Psoas muscle (tissue), 8 donors: Measurements from ENCODE around the gene CACNA1A. TPM values are rescaled to one million over a fixed set of nuclear protein-coding genes. Genes with fewer than 3 reads are reported as not detected.
A peak's percentile ranks its signal among the peaks of the same experiment; 100 is the strongest.

Source experiments
- ATAC-seq, 4 donors: fragments of 200-7000 bp; cut with Tn5 transposase; one replicate each; pipeline ENCODE4 v1.9.1; 2020; ENCODE audit warnings: moderate library complexity in 3 of 4, mild to moderate bottlenecking in 2 of 4
- DNase-seq, 2 donors: peaks; one replicate each; pipeline ENCODE4 v3.0.0-alpha.2; 2020
- H3K27ac ChIP-seq: fragments of 200-600 bp; one replicate; pipeline ENCODE4 v1.8.0; 2022
- H3K27me3 ChIP-seq, 3 donors: fragments of 200-600 bp in 1 of 3; one replicate each; pipeline versions ENCODE4 v1.6.1 to v1.8.0; 2013 to 2022; ENCODE audit warnings: low read length in 2 of 3, mild to moderate bottlenecking in 2 of 3, moderate library complexity in 1 of 3; ENCODE audit not compliant: insufficient read depth in 3 of 3
- H3K36me3 ChIP-seq, 2 donors: fragments of 200-600 bp in 1 of 2; one replicate each; pipeline versions ENCODE4 v1.6.1 to v1.8.0; 2013 to 2022; ENCODE audit warnings: low read depth in 1 of 2, mild to moderate bottlenecking in 1 of 2, moderate library complexity in 1 of 2; ENCODE audit not compliant: insufficient read depth in 1 of 2
- H3K4me1 ChIP-seq: fragments of 200-600 bp; one replicate; pipeline ENCODE4 v1.8.0; 2022
- H3K4me3 ChIP-seq: fragments of 200-600 bp; one replicate; pipeline ENCODE4 v1.8.0; 2022; ENCODE audit warnings: mild to moderate bottlenecking
- H3K9me3 ChIP-seq: fragments of 200-600 bp; one replicate; pipeline ENCODE4 v1.8.0; 2022
- CTCF ChIP-seq: fragments of 200-600 bp; IDR thresholded peaks from one replicate; pipeline ENCODE4 v1.8.0; 2022; ENCODE audit warnings: antibody characterized with exemption
- WGBS, 3 donors: extraction: QIAGEN DNeasy Blood & Tissue Kit; methylation state at CpG; one replicate each; pipeline versions ENCODE4 v1.1.6 to v1.1.7; 2013; 5-methylcytosine and 5-hydroxymethylcytosine counted together
- intact Hi-C, 2 donors: fragments of 100-400 bp; cut with DNase I; formaldehyde crosslinking; loops; one replicate each; pipeline versions ENCODE4 v1.11.0 to v1.14.2; 2022
- polyA plus RNA-seq, 3 donors: library from polyadenylated mRNA; stranded (reverse); fragments of 200-250 nt; gene quantifications; one replicate each; pipeline ENCODE4 v1.2.3, GENCODE V29; 2013
- total RNA-seq, 4 donors: library from RNA; stranded (reverse); fragmentation: NEBNext Ultra II Directional in 2 of 4; extraction: Animal tissue kit (Norgen Biotek cat#: 25700) in 2 of 4; gene quantifications; one replicate each; pipeline versions ENCODE4 v1.2.1 to v1.2.4, GENCODE V29; 2021 to 2023
- donor health status: healthy with polysubstance abuse.
- donor health status: DM: no; HTN: no; CAD: no; lungs with moderate emphysema.
- donor health status: Bipolar disorder and iron deficiency.
- donor health status: healthy.
- donor health status: DM: yes; HTN: yes; CAD: no.
- donor health status: DM: no; HTN: no; CAD: no.
- donor health status: DM: no; HTN: no; CAD: no.
- donor health status: DM: yes; HTN: yes; CAD: no.

CACNA1A gene
- total and polyA plus RNA-seq, 7 donors = 0.14 to 0.60 (median 0.36) TPM

- WGBS, 3 donors = 47 to 52% (median 47%) methylated on average over 10 of the region's 10 CpGs
- Histone ChIP-seq H3K4me3 (no peak overlapping the region), H3K9me3 (peaks cover 7% of the 10 kb centered on the region), H3K4me1 (no peaks in the 10 kb centered on the region), H3K27ac (no peak overlapping the region), H3K27me3 (peaks cover 0 to 9% (median 0%) of the 10 kb centered on the region in 3 donors), H3K36me3 (no peaks in the 10 kb centered on the region)
- ATAC-seq (no peak), DNase-seq (no peak)
- intact Hi-C loops = no loop called here
- no peak for TF ChIP-seq CTCF
Observed at GRCh38 chr19:13398780-13399726, 107.2 kb downstream of the CACNA1A start.

- no peak overlapping the region for H3K4me3 ChIP-seq
- intact Hi-C loops = no loop called here
- no peak for ATAC-seq
- no peaks in the 10 kb centered on the region for H3K36me3 ChIP-seq
- H3K27me3 ChIP-seq = peaks cover 0 to 10% (median 0%) of the 10 kb centered on the region in 3 donors
- no peak for DNase-seq
- peaks cover 7% of the 10 kb centered on the region for H3K9me3 ChIP-seq
- no peak for TF ChIP-seq CTCF
- no peak overlapping the region for H3K27ac ChIP-seq
- 80 to 92% (median 85%) methylated on average over 4 of the region's 4 CpGs for WGBS, 3 donors
- H3K4me1 ChIP-seq = no peaks in the 10 kb centered on the region
Observed at GRCh38 chr19:13398182-13398581, 108.1 kb downstream of the CACNA1A start.

GRCh38 chr19:13396250-13397080, 109.8 kb downstream of the CACNA1A start:
- Histone ChIP-seq H3K27me3 (peaks cover 0 to 10% (median 0%) of the 10 kb centered on the region in 3 donors), H3K4me3 (no peak overlapping the region), H3K27ac (no peak overlapping the region), H3K4me1 (no peaks in the 10 kb centered on the region), H3K9me3 (peaks cover under 1% of the 10 kb centered on the region), H3K36me3 (no peaks in the 10 kb centered on the region)
- ATAC-seq = peak in 1 of 4 donors; percentile 51
- intact Hi-C loops = no loop called here
- TF ChIP-seq CTCF = no peak
- 14 to 18% (median 17%) methylated on average over 17 to 18 of the region's 18 CpGs for WGBS, 3 donors
- peak in 1 of 2 donors; percentile 23 for DNase-seq

GRCh38 chr19:13382633-13382938, 123.7 kb downstream of the CACNA1A start:
- Histone ChIP-seq H3K9me3 (no peaks in the 10 kb centered on the region), H3K4me3 (no peak overlapping the region), H3K4me1 (no peaks in the 10 kb centered on the region), H3K27ac (no peak overlapping the region), H3K36me3 (no peaks in the 10 kb centered on the region), H3K27me3 (no peaks in the 10 kb centered on the region)
- ATAC-seq = no peak
- intact Hi-C loops = no loop called here
- no peak for TF ChIP-seq CTCF
- 68 to 77% (median 72%) methylated on average over 4 of the region's 4 CpGs for WGBS, 3 donors
- no peak for DNase-seq
